Neuron (in vitro differentiated cells): Measurements from ENCODE around the gene THNSL1.
A peak's percentile ranks its signal among the peaks of the same experiment; 100 is the strongest.
"Not testable (repeated sequence)": the region's sequence is repeated elsewhere in the genome, so short reads cannot be mapped to it uniquely, and the experiment has no call there.

Experiments used
- H2AFZ ChIP-seq: one replicate; pipeline ENCODE4 v1.6.1; 2013; ENCODE audit warnings: low read depth, mild to moderate bottlenecking, inconsistent platforms, low read length, moderate library complexity
- H3K27me3 ChIP-seq: one replicate; pipeline ENCODE4 v1.6.1; 2013; ENCODE audit warnings: low read length; ENCODE audit not compliant: insufficient read depth
- H3K36me3 ChIP-seq: one replicate; pipeline ENCODE4 v1.6.1; 2013; ENCODE audit warnings: low read length; ENCODE audit not compliant: insufficient read depth
- H3K4me1 ChIP-seq: one replicate; pipeline ENCODE4 v1.6.1; 2013; ENCODE audit warnings: low read length; ENCODE audit not compliant: insufficient read depth
- H3K4me3 ChIP-seq: 2 replicates; pipeline ENCODE4 v1.5.1; 2013; ENCODE audit warnings: mild to moderate bottlenecking, low read length, moderate library complexity
- H3K9me3 ChIP-seq: one replicate; pipeline ENCODE4 v1.6.1; 2013; ENCODE audit warnings: low read length

THNSL1 gene, protein sequence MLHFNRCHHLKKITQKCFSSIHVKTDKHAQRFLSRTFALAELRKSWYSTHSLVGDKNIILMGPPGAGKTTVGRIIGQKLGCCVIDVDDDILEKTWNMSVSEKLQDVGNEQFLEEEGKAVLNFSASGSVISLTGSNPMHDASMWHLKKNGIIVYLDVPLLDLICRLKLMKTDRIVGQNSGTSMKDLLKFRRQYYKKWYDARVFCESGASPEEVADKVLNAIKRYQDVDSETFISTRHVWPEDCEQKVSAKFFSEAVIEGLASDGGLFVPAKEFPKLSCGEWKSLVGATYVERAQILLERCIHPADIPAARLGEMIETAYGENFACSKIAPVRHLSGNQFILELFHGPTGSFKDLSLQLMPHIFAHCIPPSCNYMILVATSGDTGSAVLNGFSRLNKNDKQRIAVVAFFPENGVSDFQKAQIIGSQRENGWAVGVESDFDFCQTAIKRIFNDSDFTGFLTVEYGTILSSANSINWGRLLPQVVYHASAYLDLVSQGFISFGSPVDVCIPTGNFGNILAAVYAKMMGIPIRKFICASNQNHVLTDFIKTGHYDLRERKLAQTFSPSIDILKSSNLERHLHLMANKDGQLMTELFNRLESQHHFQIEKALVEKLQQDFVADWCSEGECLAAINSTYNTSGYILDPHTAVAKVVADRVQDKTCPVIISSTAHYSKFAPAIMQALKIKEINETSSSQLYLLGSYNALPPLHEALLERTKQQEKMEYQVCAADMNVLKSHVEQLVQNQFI

GRCh38 chr10:25016376-25017153 is at the start of gene THNSL1:
TSS of gene THNSL1 (plus strand) at chr10:25016612. CDS start at chr10:25023224, 6,612 bp downstream.
- Histone ChIP-seq H2AFZ (peak within 1 kb of the TSS; percentile 81), H3K4me3 (peak within 1 kb of the TSS; percentile 61), H3K9me3 (peaks cover 3% of the 10 kb centered on the region), H3K36me3 (no peaks in the 10 kb centered on the region), H3K27me3 (no peaks in the 10 kb centered on the region), H3K4me1 (peaks cover 18% of the 10 kb centered on the region)

- no peak overlapping the region for H2AFZ ChIP-seq
- H3K36me3 ChIP-seq: no peaks in the 10 kb centered on the region
- H3K4me1 ChIP-seq: peaks cover 5% of the 10 kb centered on the region
- H3K9me3 ChIP-seq: no peaks in the 10 kb centered on the region
- no peaks in the 10 kb centered on the region for H3K27me3 ChIP-seq
- H3K4me3 ChIP-seq: no peak overlapping the region
Measured at GRCh38 chr10:24966962-24967481, 49.4 kb upstream of the THNSL1 start.

DNA sequence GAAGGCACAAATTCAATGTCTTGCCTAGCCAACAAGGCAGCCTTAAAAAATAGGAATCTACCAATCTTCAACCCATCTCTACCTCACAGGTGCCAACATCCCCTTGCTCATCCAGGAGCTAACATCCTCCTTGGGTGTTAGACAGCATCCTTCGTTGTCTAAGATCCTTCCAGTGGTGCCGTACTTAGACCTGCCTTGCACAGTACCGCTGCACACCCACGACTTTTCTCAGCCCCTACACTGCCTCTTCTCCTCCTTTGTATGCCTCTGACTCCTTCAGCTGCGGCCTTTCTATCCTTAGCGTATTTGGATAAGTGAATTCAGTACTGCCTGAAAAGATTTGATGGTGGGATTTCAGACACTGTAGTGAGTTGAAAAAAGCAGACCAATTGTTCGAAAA is 48.1 kb upstream of the THNSL1 start:
- Histone ChIP-seq H3K36me3 (no peaks in the 10 kb centered on the region), H3K27me3 (no peaks in the 10 kb centered on the region), H2AFZ (no peak overlapping the region), H3K4me3 (no peak overlapping the region), H3K9me3 (no peaks in the 10 kb centered on the region), H3K4me1 (peaks cover 5% of the 10 kb centered on the region)

- not testable (repeated sequence) for H3K4me1 ChIP-seq, H3K27me3 ChIP-seq, H3K36me3 ChIP-seq, H3K9me3 ChIP-seq, H2AFZ ChIP-seq, H3K4me3 ChIP-seq
Measured at GRCh38 chr10:24968951-24969350, 47.5 kb upstream of the THNSL1 start.

DNA sequence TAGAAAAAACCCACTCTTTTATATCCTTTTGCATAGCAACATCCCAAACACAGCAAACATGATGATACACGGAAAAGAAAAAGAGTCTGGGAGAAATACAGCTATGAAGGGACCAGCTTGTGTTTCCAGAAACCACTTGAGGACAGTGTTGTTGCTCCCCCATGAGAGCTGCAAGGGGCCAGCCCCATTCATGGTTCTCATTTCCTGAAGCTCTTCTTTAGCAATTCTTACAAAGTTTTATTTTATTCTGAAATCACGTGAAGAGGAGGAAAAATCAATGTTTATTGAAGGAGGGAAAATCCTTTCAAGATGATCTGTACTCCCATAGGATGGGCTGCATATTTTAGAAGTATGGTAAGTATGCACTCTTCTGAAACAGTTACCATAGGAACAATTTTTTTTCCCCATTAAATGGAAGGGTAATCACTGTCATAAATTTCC is 46.6 kb upstream of the THNSL1 start:
- H3K4me1 ChIP-seq: no peaks in the 10 kb centered on the region
- no peaks in the 10 kb centered on the region for H3K27me3 ChIP-seq
- H3K9me3 ChIP-seq: no peaks in the 10 kb centered on the region
- no peaks in the 10 kb centered on the region for H3K36me3 ChIP-seq
- no peak overlapping the region for H3K4me3 ChIP-seq
- no peak overlapping the region for H2AFZ ChIP-seq

GRCh38 chr10:24971374-24971773 is 45.0 kb upstream of the THNSL1 start:
- Histone ChIP-seq H2AFZ (no peak overlapping the region), H3K27me3 (no peaks in the 10 kb centered on the region), H3K4me3 (no peak overlapping the region), H3K4me1 (no peaks in the 10 kb centered on the region), H3K9me3 (no peaks in the 10 kb centered on the region), H3K36me3 (no peaks in the 10 kb centered on the region)

GRCh38 chr10:24973163-24973562 is 43.2 kb upstream of the THNSL1 start:
- no peaks in the 10 kb centered on the region for H3K4me1 ChIP-seq
- H3K36me3 ChIP-seq: no peaks in the 10 kb centered on the region
- H3K4me3 ChIP-seq: no peak overlapping the region
- H3K9me3 ChIP-seq: no peaks in the 10 kb centered on the region
- H3K27me3 ChIP-seq: no peaks in the 10 kb centered on the region
- H2AFZ ChIP-seq: no peak overlapping the region

DNA sequence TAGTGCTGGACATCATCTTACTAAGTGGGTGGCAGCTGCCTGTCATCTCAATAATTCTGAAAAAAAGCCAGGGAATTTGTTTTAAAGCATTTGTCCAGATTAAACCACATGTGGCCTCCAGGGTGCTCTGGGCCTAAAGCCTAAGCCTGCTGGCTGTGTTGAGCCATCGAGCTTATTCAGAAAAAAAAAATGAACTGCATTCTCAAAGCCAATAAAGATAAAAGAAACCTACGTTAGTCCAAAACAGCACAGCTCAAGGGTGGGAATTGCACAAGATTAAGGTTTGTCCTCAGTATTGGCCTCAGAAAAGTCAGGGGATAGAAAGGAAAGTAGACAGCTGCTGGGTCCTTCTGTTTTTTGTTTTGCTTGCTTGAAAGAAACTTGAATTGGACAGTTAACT is 41.4 kb upstream of the THNSL1 start:
- Histone ChIP-seq H2AFZ (no peak overlapping the region), H3K27me3 (no peaks in the 10 kb centered on the region), H3K36me3 (no peaks in the 10 kb centered on the region), H3K9me3 (no peaks in the 10 kb centered on the region), H3K4me1 (no peaks in the 10 kb centered on the region), H3K4me3 (no peak overlapping the region)

DNA sequence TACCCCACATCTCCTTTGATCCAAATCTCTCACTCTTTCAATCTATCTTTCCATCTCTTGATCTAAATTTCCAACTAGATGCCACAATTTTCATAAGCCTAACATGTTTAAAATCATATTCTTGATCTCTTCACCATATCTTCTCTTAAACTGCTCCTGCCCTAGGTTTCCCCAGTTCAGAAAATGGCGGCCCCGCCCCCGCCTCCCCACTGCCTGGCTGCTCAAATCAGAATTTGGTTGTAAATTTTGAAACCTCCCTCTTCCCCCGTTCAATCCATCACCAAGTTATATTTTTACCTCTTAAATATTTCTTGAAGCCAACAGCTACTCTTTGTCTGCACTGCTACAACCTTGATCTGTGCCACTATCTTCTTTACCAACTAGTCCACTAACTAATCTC is 36.7 kb upstream of the THNSL1 start:
- no peaks in the 10 kb centered on the region for H3K9me3 ChIP-seq
- H2AFZ ChIP-seq: no peak overlapping the region
- no peaks in the 10 kb centered on the region for H3K36me3 ChIP-seq
- H3K4me3 ChIP-seq: no peak overlapping the region
- no peaks in the 10 kb centered on the region for H3K4me1 ChIP-seq
- H3K27me3 ChIP-seq: no peaks in the 10 kb centered on the region

- H2AFZ ChIP-seq: no peak overlapping the region
- H3K36me3 ChIP-seq: no peaks in the 10 kb centered on the region
- no peaks in the 10 kb centered on the region for H3K27me3 ChIP-seq
- no peak overlapping the region for H3K4me3 ChIP-seq
- H3K4me1 ChIP-seq: no peaks in the 10 kb centered on the region
- no peaks in the 10 kb centered on the region for H3K9me3 ChIP-seq
Measured at GRCh38 chr10:24981161-24981710, 35.2 kb upstream of the THNSL1 start.

DNA sequence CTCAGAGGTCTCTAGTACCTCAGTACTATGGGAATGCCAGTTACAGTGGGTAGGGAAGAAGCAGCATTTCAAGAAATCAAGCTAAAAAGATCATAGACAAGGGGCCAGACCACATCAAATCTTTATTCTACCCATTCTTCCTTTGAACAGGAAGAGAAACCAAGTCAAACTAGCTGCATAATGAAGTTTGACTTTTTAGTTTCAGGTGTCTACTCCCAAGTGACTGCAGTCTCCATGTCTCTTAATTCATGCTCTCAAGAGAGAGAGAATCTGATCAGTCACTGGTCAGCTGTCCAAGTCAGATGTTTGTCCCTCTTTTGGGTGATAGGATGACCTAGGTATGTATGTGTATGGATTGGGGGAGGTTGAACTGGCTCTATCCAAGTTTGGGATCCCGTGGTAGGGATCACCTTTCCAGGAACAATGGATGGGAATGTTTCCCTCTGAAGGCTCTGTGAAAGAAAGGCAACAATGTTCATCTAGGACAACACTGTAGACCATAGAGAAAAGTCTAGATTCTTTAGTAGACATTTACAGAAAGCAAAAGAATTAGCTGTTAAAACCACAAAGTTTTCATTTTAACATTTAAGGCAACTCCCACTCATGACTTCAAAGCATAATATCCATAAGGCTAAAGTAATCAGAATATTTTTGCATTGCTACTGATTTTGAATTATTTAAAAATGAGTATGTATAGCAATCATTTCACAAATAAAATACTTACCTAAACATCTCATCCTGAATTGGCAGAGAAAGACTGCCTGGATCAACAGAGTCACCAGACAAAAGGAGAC is 33.9 kb upstream of the THNSL1 start:
- H3K9me3 ChIP-seq: no peaks in the 10 kb centered on the region
- no peaks in the 10 kb centered on the region for H3K4me1 ChIP-seq
- H2AFZ ChIP-seq: no peak overlapping the region
- no peak overlapping the region for H3K4me3 ChIP-seq
- no peaks in the 10 kb centered on the region for H3K27me3 ChIP-seq
- no peaks in the 10 kb centered on the region for H3K36me3 ChIP-seq

- no peaks in the 10 kb centered on the region for H3K4me1 ChIP-seq
- H3K4me3 ChIP-seq: no peak overlapping the region
- no peaks in the 10 kb centered on the region for H3K9me3 ChIP-seq
- no peaks in the 10 kb centered on the region for H3K36me3 ChIP-seq
- no peaks in the 10 kb centered on the region for H3K27me3 ChIP-seq
- H2AFZ ChIP-seq: no peak overlapping the region
Measured at GRCh38 chr10:24983130-24983529, 33.3 kb upstream of the THNSL1 start.
